GM12878 (cell line): ENCODE results near the gene CDKN2B-AS1. TPM values are rescaled to one million over a fixed set of nuclear protein-coding genes. Genes with fewer than 3 reads are reported as not detected.

ENCODE experiments used
- BCLAF1 ChIP-seq: fragments of 450-650 bp; IDR thresholded peaks from 2 replicates; pipeline ENCODE4 v1.6.1; 2017; ENCODE audit warnings: antibody characterized with exemption, mild to moderate bottlenecking, moderate library complexity
- FOXM1 ChIP-seq: IDR thresholded peaks from 2 replicates; pipeline ENCODE4 v1.6.1; 2012; ENCODE audit warnings: low read depth, mild to moderate bottlenecking, inconsistent platforms, low read length, moderate library complexity
- HDAC2 ChIP-seq: fragments of 200-600 bp; sonication (generic); IDR thresholded peaks from 2 replicates; pipeline ENCODE4 v1.6.1; 2017
- IKZF1 ChIP-seq: fragments of 450-650 bp; conservative IDR thresholded peaks from 2 replicates; pipeline ENCODE4 v1.6.1; 2017; ENCODE audit warnings: antibody characterized with exemption, mild to moderate bottlenecking
- JUND ChIP-seq: IDR thresholded peaks from 2 replicates; pipeline ENCODE4 v1.6.1; 2012; ENCODE audit warnings: low read depth, mild to moderate bottlenecking, low read length, improper control_type of control experiment, moderate library complexity
- MLLT1 ChIP-seq: fragments of 450-650 bp; IDR thresholded peaks from 2 replicates; pipeline ENCODE4 v1.6.1; 2016; ENCODE audit warnings: mild to moderate bottlenecking
- PBX3 ChIP-seq: IDR thresholded peaks from 2 replicates; pipeline ENCODE4 v1.6.1; 2011; ENCODE audit warnings: mild to moderate bottlenecking, low read depth, low read length, moderate library complexity; ENCODE audit not compliant: insufficient replicate concordance
- RAD21 ChIP-seq: IDR thresholded peaks from 2 replicates; pipeline ENCODE4 v1.6.1; 2011; ENCODE audit warnings: mild to moderate bottlenecking, low read depth, low read length, moderate library complexity; ENCODE audit not compliant: insufficient read depth
- SMAD5 ChIP-seq: IDR thresholded peaks from 2 replicates; pipeline ENCODE4 v1.6.1; 2016; ENCODE audit warnings: antibody characterized with exemption, low read depth
- YBX1 ChIP-seq: fragments of 450-650 bp; IDR thresholded peaks from 2 replicates; pipeline ENCODE4 v1.6.1; 2016; ENCODE audit warnings: antibody characterized with exemption
- polyA plus RNA-seq, 11 experiments: library from polyadenylated mRNA; depleted of rRNA in 4 of 11; unstranded in 6 of 11; stranded (reverse) in 5 of 11; fragments of >200 nt; fragmentation: Nextera tagmentation in 4 of 11; fragmentation: Illumina TruSeq in 1 of 11; extraction: Ambion mirVana in 4 of 11; extraction: Trizol in 1 of 11; gene quantifications; 1 replicate in 1 of 11; 2 replicates in 10 of 11; pipeline versions ENCODE4 v1.2.1 to v1.2.3, GENCODE V29; 2011 to 2016; ENCODE audit warnings: inconsistent platforms in 2 of 11, missing spikeins in 2 of 11, low read depth in 1 of 11
- total RNA-seq, 4 experiments: library from RNA; depleted of rRNA in 3 of 4; stranded (reverse); fragments of >200 nt in 3 of 4; fragmentation: Illumina TruSeq in 1 of 4; extraction: Trizol in 1 of 4; gene quantifications; 2 replicates each; pipeline versions ENCODE4 v1.2.1 to v1.2.3, GENCODE V29; 2013 to 2021

The CDKN2B-AS1 gene
- total and polyA plus RNA-seq, 10 of the 15 experiments (the other 5 are each of a cell fraction or from before 2014, with no cell fraction given): 0.22 to 2.2 (median 1.0) TPM; not detected in 1

DNA sequence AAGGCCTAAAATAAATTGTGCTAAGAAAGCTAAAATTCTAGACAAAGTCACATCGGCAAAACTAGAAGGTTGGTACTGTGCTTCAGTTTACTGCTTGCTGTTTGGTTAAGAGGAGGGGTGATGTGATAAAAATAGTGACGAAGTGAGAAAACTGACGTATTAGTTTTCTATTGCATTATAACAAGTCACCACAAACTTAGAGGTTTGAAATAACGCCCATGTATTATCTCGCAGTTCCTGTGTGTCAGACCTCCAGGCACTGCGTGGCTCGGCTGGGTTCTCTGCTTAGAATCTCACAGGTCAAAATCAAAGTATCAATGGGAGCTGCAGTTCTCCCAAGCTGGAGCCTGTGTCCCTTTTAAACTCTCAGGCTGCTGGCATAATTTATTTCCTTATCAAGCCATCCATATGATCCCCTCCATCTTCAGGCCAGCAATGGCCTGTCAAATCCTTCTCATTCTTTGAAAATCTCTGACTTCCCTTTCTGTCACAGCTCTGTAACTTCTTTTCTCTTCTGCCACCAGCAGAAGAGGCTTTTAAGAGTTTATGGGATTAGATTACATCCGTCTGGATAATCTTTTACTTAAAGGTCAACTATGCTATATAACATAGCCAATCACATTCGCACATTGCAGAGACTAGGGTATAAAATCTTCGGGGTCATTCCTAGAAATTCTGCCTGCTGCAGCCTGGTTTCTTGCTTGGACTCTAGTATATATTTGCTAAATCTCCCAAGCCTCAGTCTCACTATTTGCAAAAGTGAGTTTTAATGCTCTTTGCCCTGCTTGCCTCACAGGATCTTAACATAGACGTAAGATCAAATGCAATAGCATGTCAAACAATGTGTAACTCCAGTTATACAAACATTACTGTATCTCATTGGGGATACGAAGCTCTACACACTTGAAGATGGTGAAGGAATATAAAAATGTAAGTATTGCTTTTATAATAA is 118.6 kb downstream of the CDKN2B-AS1 start (continued):
- TF ChIP-seq PBX3 (no peak), SMAD5 (no peak), JUND (no peak), IKZF1 (no peak), RAD21 (no peak), BCLAF1 (no peak), MLLT1 (no peak), FOXM1 (no peak), YBX1 (no peak), HDAC2 (no peak)
- TF ChIP-seq, all 136 proteins: peak for 0
